Fibroblast of lung (primary cell): ENCODE measurements around the gene CENPVL2.

ENCODE experiments used
- EZH2 ChIP-seq: IDR thresholded peaks from 2 replicates; pipeline ENCODE4 v1.5.1; 2012; ENCODE audit warnings: low read length, control low read depth, mild to moderate bottlenecking; ENCODE audit errors: missing control alignments
- TF ChIP-seq, protein P1 (sequence below), 2 donors: IDR thresholded peaks in 1 of 2; conservative IDR thresholded peaks in 1 of 2; 1 replicate in 1 of 2; 2 replicates in 1 of 2; pipeline ENCODE4 v1.5.1; 2011 to 2012; ENCODE audit warnings: low read length in 2 of 2, control low read depth in 1 of 2, inconsistent platforms in 1 of 2, low read depth in 1 of 2, mild to moderate bottlenecking in 1 of 2

- TF ChIP-seq, protein P1, sequence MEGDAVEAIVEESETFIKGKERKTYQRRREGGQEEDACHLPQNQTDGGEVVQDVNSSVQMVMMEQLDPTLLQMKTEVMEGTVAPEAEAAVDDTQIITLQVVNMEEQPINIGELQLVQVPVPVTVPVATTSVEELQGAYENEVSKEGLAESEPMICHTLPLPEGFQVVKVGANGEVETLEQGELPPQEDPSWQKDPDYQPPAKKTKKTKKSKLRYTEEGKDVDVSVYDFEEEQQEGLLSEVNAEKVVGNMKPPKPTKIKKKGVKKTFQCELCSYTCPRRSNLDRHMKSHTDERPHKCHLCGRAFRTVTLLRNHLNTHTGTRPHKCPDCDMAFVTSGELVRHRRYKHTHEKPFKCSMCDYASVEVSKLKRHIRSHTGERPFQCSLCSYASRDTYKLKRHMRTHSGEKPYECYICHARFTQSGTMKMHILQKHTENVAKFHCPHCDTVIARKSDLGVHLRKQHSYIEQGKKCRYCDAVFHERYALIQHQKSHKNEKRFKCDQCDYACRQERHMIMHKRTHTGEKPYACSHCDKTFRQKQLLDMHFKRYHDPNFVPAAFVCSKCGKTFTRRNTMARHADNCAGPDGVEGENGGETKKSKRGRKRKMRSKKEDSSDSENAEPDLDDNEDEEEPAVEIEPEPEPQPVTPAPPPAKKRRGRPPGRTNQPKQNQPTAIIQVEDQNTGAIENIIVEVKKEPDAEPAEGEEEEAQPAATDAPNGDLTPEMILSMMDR (conservative IDR thresholded peaks at IDR 0.05 in 1 of 2, IDR thresholded peaks at IDR 0.05 in 1 of 2; ENCODE audit: low read depth in 1 of 2, low read length in 2 of 2), result no peak
- TF ChIP-seq EZH2, result no peak
Observed at GRCh38 chrX:51643377-51643776, 39.3 kb downstream of the CENPVL2 start.
